ENCODE measurements around the gene SLC29A1.

The SLC29A1 gene

GRCh38 chr6:44224029-44224964 is 902 bp downstream of the SLC29A1 start:
- no peak for DNase-seq

GRCh38 chr6:44224965-44225305 is 1.5 kb downstream of the SLC29A1 start:
- no peak for DNase-seq

GRCh38 chr6:44225579-44226325 is 2.4 kb downstream of the SLC29A1 start:
- DNase-seq, result no peak

- no peak for DNase-seq
These were observed 3.2 kb downstream of the SLC29A1 start for GRCh38 chr6:44226368-44227147.

GRCh38 chr6:44227148-44227793 is 3.9 kb downstream of the SLC29A1 start:
- no peak for DNase-seq

GRCh38 chr6:44228031-44228430 is 4.6 kb downstream of the SLC29A1 start:
- DNase-seq, result no peak

GRCh38 chr6:44228433-44228832 is 5.0 kb downstream of the SLC29A1 start:
- DNase-seq, result no peak

GRCh38 chr6:44228836-44229235 is 5.4 kb downstream of the SLC29A1 start:
- no peak for DNase-seq

GRCh38 chr6:44229376-44230033 is 6.1 kb downstream of the SLC29A1 start:
- peak; percentile 44 for DNase-seq

GRCh38 chr6:44230034-44230675 is 6.8 kb downstream of the SLC29A1 start:
- no peak for DNase-seq

GRCh38 chr6:44231426-44231825 is 8.0 kb downstream of the SLC29A1 start:
- peak; percentile 28 for DNase-seq

GRCh38 chr6:44232676-44233566 is 9.5 kb downstream of the SLC29A1 start:
- no peak for DNase-seq

GRCh38 chr6:44233567-44234100 is 10.2 kb downstream of the SLC29A1 start:
- DNase-seq, result no peak

GRCh38 chr6:44234101-44235025 is 11.0 kb downstream of the SLC29A1 start:
- DNase-seq, result no peak

GRCh38 chr6:44235269-44235668 is 11.9 kb downstream of the SLC29A1 start:
- no peak for DNase-seq

- DNase-seq, result no peak
These were observed 12.6 kb downstream of the SLC29A1 start for GRCh38 chr6:44235891-44236516.

- DNase-seq, result peak; percentile 96
These were observed 13.8 kb downstream of the SLC29A1 start for GRCh38 chr6:44237021-44237812.
